GM12801 (cell line): ENCODE results near the gene PTTG1IP.

Experiments used
- TF ChIP-seq, protein P1 (sequence below): IDR thresholded peaks from one replicate; pipeline ENCODE4 v1.5.1; 2011; ENCODE audit warnings: control low read depth; ENCODE audit not compliant: insufficient read length; ENCODE audit errors: extremely low read depth

The PTTG1IP gene

DNA sequence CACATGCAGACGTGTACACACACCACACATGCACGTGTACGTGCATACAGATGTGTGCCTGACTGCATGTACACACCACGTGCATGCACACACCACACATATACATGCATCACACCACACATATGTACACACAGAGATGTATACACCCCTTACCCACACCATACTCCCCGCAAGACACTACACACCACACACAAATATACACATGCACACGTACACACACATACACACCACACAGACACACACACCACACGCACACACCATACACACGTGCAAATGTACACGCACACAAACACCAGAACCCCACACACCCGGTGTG lies 37.5 kb upstream of the PTTG1IP start:
- TF ChIP-seq, protein P1, sequence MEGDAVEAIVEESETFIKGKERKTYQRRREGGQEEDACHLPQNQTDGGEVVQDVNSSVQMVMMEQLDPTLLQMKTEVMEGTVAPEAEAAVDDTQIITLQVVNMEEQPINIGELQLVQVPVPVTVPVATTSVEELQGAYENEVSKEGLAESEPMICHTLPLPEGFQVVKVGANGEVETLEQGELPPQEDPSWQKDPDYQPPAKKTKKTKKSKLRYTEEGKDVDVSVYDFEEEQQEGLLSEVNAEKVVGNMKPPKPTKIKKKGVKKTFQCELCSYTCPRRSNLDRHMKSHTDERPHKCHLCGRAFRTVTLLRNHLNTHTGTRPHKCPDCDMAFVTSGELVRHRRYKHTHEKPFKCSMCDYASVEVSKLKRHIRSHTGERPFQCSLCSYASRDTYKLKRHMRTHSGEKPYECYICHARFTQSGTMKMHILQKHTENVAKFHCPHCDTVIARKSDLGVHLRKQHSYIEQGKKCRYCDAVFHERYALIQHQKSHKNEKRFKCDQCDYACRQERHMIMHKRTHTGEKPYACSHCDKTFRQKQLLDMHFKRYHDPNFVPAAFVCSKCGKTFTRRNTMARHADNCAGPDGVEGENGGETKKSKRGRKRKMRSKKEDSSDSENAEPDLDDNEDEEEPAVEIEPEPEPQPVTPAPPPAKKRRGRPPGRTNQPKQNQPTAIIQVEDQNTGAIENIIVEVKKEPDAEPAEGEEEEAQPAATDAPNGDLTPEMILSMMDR, result no peak

GRCh38 chr21:44910229-44911067 lies 37.0 kb upstream of the PTTG1IP start:
- TF ChIP-seq, protein P1, result no peak

DNA sequence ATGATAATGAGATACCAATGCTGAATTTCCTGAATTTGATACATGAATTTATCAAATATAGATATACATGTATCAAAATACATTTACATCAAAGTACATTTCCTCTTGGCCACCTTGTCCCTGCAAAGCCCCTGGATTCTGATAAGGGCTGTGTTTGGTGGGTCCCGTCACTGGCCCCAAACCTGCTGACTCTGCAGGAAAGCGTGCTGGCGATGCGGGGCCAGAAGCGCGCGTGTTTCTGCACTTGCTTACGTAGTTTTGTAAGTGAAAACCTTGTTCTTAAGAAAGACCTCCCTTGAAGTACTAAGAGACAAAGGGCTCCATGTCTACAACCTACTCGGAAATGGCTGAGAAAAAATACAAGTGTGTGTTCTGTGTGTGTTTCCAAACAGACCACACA lies 36.2 kb upstream of the PTTG1IP start:
- TF ChIP-seq, protein P1, result no peak

DNA sequence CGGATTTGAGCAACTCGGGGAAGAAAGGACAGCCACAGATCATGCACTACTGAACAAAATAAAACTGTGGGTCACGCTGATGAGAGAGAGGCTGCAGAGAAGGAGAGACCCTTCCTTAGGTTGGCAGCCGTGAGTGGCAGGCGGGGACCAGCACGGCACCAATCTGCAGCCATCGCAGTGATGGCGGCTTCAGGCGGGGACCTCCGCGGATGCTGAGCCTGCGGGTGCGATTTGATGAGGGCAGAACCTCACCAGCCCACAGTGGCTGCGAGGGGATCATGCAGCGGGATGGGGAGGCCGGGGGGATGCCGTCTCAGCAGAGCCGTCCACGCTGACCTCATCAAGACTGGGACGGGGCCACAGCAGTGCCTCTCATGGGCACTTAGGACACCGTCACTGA lies 35.4 kb upstream of the PTTG1IP start:
- TF ChIP-seq, protein P1, result no peak

DNA sequence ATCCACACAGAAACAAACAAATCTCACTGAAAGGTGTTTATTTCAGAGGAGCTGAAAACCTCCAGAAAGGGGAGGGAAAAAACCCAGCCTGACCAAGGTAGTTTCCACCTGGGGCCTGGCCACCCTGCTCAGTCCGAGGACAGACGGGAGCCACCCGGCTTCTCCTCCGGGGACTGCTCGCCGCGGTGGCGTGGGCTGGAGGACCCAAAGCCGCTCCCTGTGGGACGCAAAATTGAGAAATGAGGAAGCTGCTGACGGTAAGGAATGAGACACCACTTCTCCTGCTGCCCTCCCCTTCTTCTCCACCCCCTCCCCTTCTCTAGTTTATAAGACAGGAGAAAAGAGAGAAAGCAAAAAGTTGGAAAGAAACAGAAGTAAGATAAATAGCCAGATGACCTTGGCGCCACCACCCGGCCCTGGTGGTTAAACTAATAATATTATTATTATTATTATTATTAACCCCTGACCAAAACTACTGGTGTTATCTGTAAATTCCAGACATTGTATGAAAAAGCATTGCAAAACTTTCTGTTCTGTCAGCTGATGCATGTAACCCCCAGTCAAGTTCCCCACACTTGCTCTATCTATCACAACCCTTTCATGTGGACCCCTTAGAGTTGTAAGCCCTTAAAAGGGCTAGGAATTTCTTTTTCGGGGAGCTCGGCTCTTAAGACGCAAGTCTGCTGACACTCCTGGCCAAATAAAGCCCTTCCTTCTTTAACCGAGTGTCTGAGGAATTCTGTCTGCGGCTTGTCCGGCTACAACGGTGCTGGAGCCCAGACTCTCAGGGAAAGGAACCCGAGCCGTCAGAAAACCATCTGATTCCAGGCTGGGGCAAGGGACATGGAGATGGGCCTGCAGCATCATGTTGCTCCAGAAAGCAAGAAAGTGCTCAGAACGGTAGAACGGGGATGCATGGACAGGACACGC lies 34.7 kb upstream of the PTTG1IP start:
- TF ChIP-seq, protein P1, result no peak

GRCh38 chr21:44907225-44907965 lies 33.9 kb upstream of the PTTG1IP start:
- TF ChIP-seq, protein P1, result no peak

- TF ChIP-seq, protein P1, result no peak
Observed at GRCh38 chr21:44905728-44906090, 32.2 kb upstream of the PTTG1IP start.
